Kidney (tissue), 14 donors: ENCODE results near the gene ROR1. TPM values are rescaled to one million over a fixed set of nuclear protein-coding genes. Genes with fewer than 3 reads are reported as not detected.
A peak's percentile ranks its signal among the peaks of the same experiment; 100 is the strongest.

ENCODE experiments used
- DNase-seq, 5 donors: peaks; one replicate each; pipeline ENCODE4 v3.0.0-alpha.2; 2013 to 2020
- FAIRE-seq: peaks from 2 replicates; lab custom pipeline; 2012; peaks lifted over from hg19 to GRCh38; lab: Jason Lieb, UNC
- H3K27ac ChIP-seq, 2 donors: one replicate each; pipeline ENCODE4 v1.7.0; 2013; ENCODE audit warnings: low read depth in 2 of 2, low read length in 2 of 2, inconsistent platforms in 1 of 2
- H3K27me3 ChIP-seq: one replicate; pipeline ENCODE4 v1.7.1; 2013; ENCODE audit warnings: low read length, inconsistent platforms; ENCODE audit not compliant: control insufficient read depth, insufficient read depth
- H3K36me3 ChIP-seq, 3 donors: one replicate each; pipeline versions ENCODE4 v1.7.0 to v1.7.1; 2013; ENCODE audit warnings: low read length in 3 of 3, control low read depth in 1 of 3, inconsistent platforms in 1 of 3; ENCODE audit not compliant: insufficient read depth in 3 of 3, control insufficient read depth in 2 of 3
- H3K4me1 ChIP-seq, 3 donors: one replicate each; pipeline versions ENCODE4 v1.7.0 to v1.7.1; 2013; ENCODE audit warnings: low read length in 3 of 3, inconsistent platforms in 1 of 3, low read depth in 1 of 3; ENCODE audit not compliant: control insufficient read depth in 2 of 3, insufficient read depth in 2 of 3
- H3K4me3 ChIP-seq, 3 donors: one replicate each; pipeline versions ENCODE4 v1.7.0 to v1.8.1; 2013; ENCODE audit warnings: low read length in 3 of 3, control low read depth in 1 of 3, inconsistent platforms in 1 of 3
- H3K9ac ChIP-seq, 3 donors: one replicate each; pipeline versions ENCODE4 v1.7.0 to v1.7.1; 2013; ENCODE audit warnings: low read length in 3 of 3, control low read depth in 1 of 3, inconsistent platforms in 1 of 3
- H3K9me3 ChIP-seq, 3 donors: one replicate each; pipeline versions ENCODE4 v1.7.0 to v1.7.1; 2013; ENCODE audit warnings: low read length in 3 of 3, control low read depth in 1 of 3, inconsistent platforms in 1 of 3; ENCODE audit not compliant: control insufficient read depth in 2 of 3, insufficient read depth in 1 of 3
- intact Hi-C: fragments of 100-400 bp; cut with DNase I; formaldehyde crosslinking; loops from one replicate; pipeline ENCODE4 v1.11.1; 2022
- polyA plus RNA-seq: library from polyadenylated mRNA; stranded (reverse); fragments of 350-450 nt; fragmentation: Illumina TruSeq; extraction: RNeasy Lipid Tissue Mini Kit (QIAGEN cat#74804); gene quantifications from one replicate; pipeline ENCODE4 v1.2.3, GENCODE V29; 2014; ENCODE audit warnings: low read depth, low replicate concordance; ENCODE audit not compliant: insufficient read depth
- total RNA-seq: library from RNA; stranded (reverse); fragmentation: NEBNext Ultra II Directional; extraction: Animal tissue kit (Norgen Biotek cat#: 25700); gene quantifications from one replicate; pipeline ENCODE4 v1.2.1, GENCODE V29; 2021
- TF ChIP-seq, protein P1 (sequence below): IDR thresholded peaks from 3 replicates; pipeline ENCODE4 v1.5.1; 2012; ENCODE audit warnings: mild to moderate bottlenecking, moderate library complexity, borderline replicate concordance; ENCODE audit not compliant: insufficient read depth; ENCODE audit errors: extremely low read depth
- donor health status: control.
- donor health status: control.
- donor health status: control.
- donor health status: control.
- donor health status: control.
- donor health status: DM: yes; HTN: yes; CAD: no.
- donor health status: Normal renal cell carcinoma (clear cell type).

ROR1 gene
- total and polyA plus RNA-seq, 2 donors from 2014 or later, result 0.77 to 8.0 TPM

DNA sequence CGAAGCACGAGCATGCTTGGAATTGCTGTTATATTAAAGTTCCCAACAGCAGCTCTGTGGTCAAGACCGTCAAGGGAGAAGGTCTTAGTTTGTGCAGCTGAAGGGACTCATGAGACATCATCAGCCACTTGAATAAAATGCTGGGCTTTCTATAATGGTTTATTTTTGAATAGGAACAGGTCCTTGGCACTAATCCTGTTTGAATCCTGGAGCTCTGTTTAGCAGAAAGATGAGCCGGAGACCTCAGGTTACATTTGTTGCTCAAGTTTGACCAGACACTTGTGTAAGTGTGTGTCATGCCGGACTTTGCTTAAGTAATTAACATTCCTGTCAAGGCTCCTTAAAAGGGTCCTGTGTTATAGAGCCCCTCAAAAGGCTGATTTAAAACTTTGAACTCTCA is 186.5 kb downstream of the ROR1 start:
- TF ChIP-seq, protein P1, sequence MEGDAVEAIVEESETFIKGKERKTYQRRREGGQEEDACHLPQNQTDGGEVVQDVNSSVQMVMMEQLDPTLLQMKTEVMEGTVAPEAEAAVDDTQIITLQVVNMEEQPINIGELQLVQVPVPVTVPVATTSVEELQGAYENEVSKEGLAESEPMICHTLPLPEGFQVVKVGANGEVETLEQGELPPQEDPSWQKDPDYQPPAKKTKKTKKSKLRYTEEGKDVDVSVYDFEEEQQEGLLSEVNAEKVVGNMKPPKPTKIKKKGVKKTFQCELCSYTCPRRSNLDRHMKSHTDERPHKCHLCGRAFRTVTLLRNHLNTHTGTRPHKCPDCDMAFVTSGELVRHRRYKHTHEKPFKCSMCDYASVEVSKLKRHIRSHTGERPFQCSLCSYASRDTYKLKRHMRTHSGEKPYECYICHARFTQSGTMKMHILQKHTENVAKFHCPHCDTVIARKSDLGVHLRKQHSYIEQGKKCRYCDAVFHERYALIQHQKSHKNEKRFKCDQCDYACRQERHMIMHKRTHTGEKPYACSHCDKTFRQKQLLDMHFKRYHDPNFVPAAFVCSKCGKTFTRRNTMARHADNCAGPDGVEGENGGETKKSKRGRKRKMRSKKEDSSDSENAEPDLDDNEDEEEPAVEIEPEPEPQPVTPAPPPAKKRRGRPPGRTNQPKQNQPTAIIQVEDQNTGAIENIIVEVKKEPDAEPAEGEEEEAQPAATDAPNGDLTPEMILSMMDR, result no peak
- peak in 1 of 5 donors; percentile 45 for DNase-seq
- no peaks in the 10 kb centered on the region for H3K36me3 ChIP-seq
- peaks cover 0 to 4% (median 0%) of the 10 kb centered on the region in 3 donors for H3K9me3 ChIP-seq
- H3K9ac ChIP-seq, result no peak overlapping the region
- FAIRE-seq, result no peak
- no peak overlapping the region for H3K4me3 ChIP-seq
- H3K27ac ChIP-seq, result no peak overlapping the region
- no peaks in the 10 kb centered on the region for H3K27me3 ChIP-seq
- H3K4me1 ChIP-seq, result no peaks in the 10 kb centered on the region
- intact Hi-C loops, result no loop called here

DNA sequence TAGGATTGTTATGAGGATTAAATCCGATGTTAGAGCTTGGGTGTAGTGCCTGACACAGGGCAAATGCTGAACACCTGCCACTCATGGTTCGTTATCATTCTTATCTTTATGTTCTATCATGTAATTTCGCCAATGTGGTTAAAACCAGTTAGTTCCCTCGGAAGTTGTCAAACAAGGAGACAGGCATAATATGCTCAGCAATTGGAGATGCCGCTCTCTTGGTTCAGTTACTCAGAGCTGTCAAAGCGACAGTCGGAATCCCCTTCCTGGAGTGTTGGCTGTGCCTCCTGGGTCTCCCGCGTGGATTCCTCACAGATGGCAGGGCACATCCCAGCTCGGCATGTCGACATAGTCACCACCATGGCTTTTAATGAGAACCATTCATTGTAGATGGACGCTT is 192.2 kb downstream of the ROR1 start:
- H3K9ac ChIP-seq, result no peak overlapping the region
- TF ChIP-seq, protein P1, result no peak
- H3K4me1 ChIP-seq, result no peaks in the 10 kb centered on the region
- intact Hi-C loops, result no loop called here
- H3K27ac ChIP-seq, result no peak overlapping the region
- H3K4me3 ChIP-seq, result no peak overlapping the region
- H3K27me3 ChIP-seq, result no peaks in the 10 kb centered on the region
- FAIRE-seq, result no peak
- no peaks in the 10 kb centered on the region for H3K36me3 ChIP-seq
- no peaks in the 10 kb centered on the region for H3K9me3 ChIP-seq
- no peak for DNase-seq

DNA sequence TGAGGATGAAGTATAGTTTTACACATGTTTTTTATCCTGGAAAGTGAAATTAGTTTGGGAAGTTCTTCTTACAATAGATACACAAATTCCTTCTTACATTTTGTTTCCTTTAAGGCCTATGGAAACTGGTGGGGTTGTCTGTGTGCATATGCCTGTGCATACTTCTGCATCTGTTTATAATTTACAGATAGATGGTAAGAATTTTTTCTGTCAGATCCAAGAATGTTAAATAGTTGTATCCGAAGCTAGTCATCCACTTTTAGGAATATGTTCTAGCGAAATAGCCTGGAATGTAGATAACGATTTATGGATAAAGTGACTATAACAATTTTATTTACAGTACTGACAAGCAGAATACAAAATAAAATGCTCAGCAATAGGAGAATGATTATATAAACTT is 194.1 kb downstream of the ROR1 start:
- no peaks in the 10 kb centered on the region for H3K9me3 ChIP-seq
- H3K9ac ChIP-seq, result no peak overlapping the region
- H3K27ac ChIP-seq, result no peak overlapping the region
- no peaks in the 10 kb centered on the region for H3K36me3 ChIP-seq
- TF ChIP-seq, protein P1, result no peak
- no peak overlapping the region for H3K4me3 ChIP-seq
- no peaks in the 10 kb centered on the region for H3K27me3 ChIP-seq
- FAIRE-seq (no peak), DNase-seq (no peak)
- no peaks in the 10 kb centered on the region for H3K4me1 ChIP-seq
- intact Hi-C loops, result no loop called here
